HepG2 (cell line): Measurements from ENCODE around the gene ERBB4. TPM values are rescaled to one million over a fixed set of nuclear protein-coding genes. Genes with fewer than 3 reads are reported as not detected.

ENCODE experiments used
- ATAC-seq: fragments of 200-7000 bp; cut with Tn5 transposase; 3 replicates; pipeline ENCODE4 v1.9.1; 2020; ENCODE audit warnings: mild to moderate bottlenecking, moderate library complexity
- BruUV-seq: library from RNA; stranded (reverse); fragments of 400-500 nt; replicated peaks from 2 replicates; lab custom pipeline; 2021; lab: Mats Ljungman, UMichigan
- CTCF ChIA-PET: fragments of 300-600 bp; formaldehyde crosslinking; extraction: SDS; loops from one replicate; lab custom pipeline; 2021; ENCODE audit warnings: low total read pairs, inconsistent platforms, low intra/inter-chr PET ratio; lab: Yijun Ruan, JAX
- POLR2A ChIA-PET: fragments of 350-600 bp; sonication (Branson Sonifier 250); formaldehyde crosslinking; loops from one replicate; lab custom pipeline; 2020; ENCODE audit warnings: antibody characterized with exemption, inconsistent platforms; lab: Yijun Ruan, JAX
- DNase-seq: peaks from one replicate; pipeline ENCODE4 v3.0.0-alpha.2; 2015; ENCODE audit warnings: low spot score
- FAIRE-seq: peaks from 3 replicates; lab custom pipeline; 2011; peaks lifted over from hg19 to GRCh38; lab: Jason Lieb, UNC
- H2AFZ ChIP-seq: one replicate; pipeline ENCODE4 v1.6.1; 2011; ENCODE audit warnings: low read length, inconsistent platforms
- H3K27ac ChIP-seq: fragments of 300-600 bp; 3 replicates; pipeline ENCODE4 v1.8.0; 2011; ENCODE audit warnings: mixed run types, mild to moderate bottlenecking, mixed read lengths, low read length, inconsistent platforms; ENCODE audit not compliant: insufficient read depth; ENCODE audit errors: extremely low read length
- H3K27me3 ChIP-seq, 2 experiments: fragments of 200-600 bp in 1 of 2; 2 replicates in 1 of 2; 3 replicates in 1 of 2; pipeline versions ENCODE4 v1.6.0 to v1.8.0; 2011; ENCODE audit warnings: low read length in 2 of 2, mild to moderate bottlenecking in 2 of 2, moderate library complexity in 2 of 2, inconsistent platforms in 1 of 2; ENCODE audit not compliant: insufficient read depth in 2 of 2, control insufficient read depth in 1 of 2
- H3K36me3 ChIP-seq, 2 experiments: fragments of 200-600 bp in 1 of 2; replicated peaks in 1 of 2; 2 replicates in 1 of 2; 3 replicates in 1 of 2; pipeline versions ENCODE4 v1.5.1 to v1.8.0; 2011; ENCODE audit warnings: low read length in 2 of 2, inconsistent platforms in 1 of 2; ENCODE audit not compliant: insufficient read depth in 2 of 2, control insufficient read depth in 1 of 2
- H3K4me1 ChIP-seq: 2 replicates; pipeline ENCODE4 v1.5.1; 2012; ENCODE audit warnings: low read length, inconsistent platforms; ENCODE audit not compliant: insufficient read depth
- H3K4me2 ChIP-seq: 2 replicates; pipeline ENCODE4 v1.6.0; 2011; ENCODE audit warnings: low read depth, low read length, inconsistent platforms
- H3K4me3 ChIP-seq, 3 experiments: fragments of 200-600 bp in 1 of 3; sonication (generic), shearing (Covaris generic) in 1 of 3; replicated peaks in 1 of 3; 2 replicates each; pipeline ENCODE4 v1.5.1; 2011 to 2016; ENCODE audit warnings: low read length in 3 of 3, inconsistent platforms in 2 of 3, low read depth in 2 of 3, mild to moderate bottlenecking in 2 of 3, control low read depth in 1 of 3, mixed read lengths in 1 of 3; ENCODE audit not compliant: insufficient read depth in 1 of 3
- H3K79me2 ChIP-seq: one replicate; pipeline ENCODE4 v1.6.1; 2011; ENCODE audit warnings: low read length, inconsistent platforms; ENCODE audit not compliant: insufficient read depth
- H3K9ac ChIP-seq: 2 replicates; pipeline ENCODE4 v1.6.0; 2011; ENCODE audit warnings: mild to moderate bottlenecking, low read depth, low read length, inconsistent platforms; ENCODE audit not compliant: insufficient read depth
- H3K9me3 ChIP-seq: 2 replicates; pipeline ENCODE4 v1.5.1; 2012; ENCODE audit warnings: mild to moderate bottlenecking, low read length
- H4K20me1 ChIP-seq: 2 replicates; pipeline ENCODE4 v1.6.0; 2011; ENCODE audit warnings: inconsistent platforms, mild to moderate bottlenecking, low read length, moderate library complexity; ENCODE audit not compliant: insufficient read depth
- EHMT2 ChIP-seq: fragments of 200-600 bp; sonication (generic); IDR thresholded peaks from 2 replicates; pipeline ENCODE4 v1.7.0; 2017; ENCODE audit warnings: antibody characterized with exemption, low read depth, low read length, borderline replicate concordance
- IRF9 ChIP-seq: sonication (generic); formaldehyde crosslinking; IDR thresholded peaks from 2 replicates; pipeline ENCODE4 v1.8.0; 2022; ENCODE audit warnings: missing genetic modification reagents, mild to moderate bottlenecking, borderline replicate concordance
- MAFF ChIP-seq: IDR thresholded peaks from 2 replicates; pipeline ENCODE4 v1.6.1; 2011; ENCODE audit warnings: low read depth, low read length, improper control_type of control experiment
- MAFK ChIP-seq, 2 experiments: IDR thresholded peaks in 1 of 2; conservative IDR thresholded peaks in 1 of 2; 2 replicates each; pipeline ENCODE4 v1.6.1; 2011; ENCODE audit warnings: improper control_type of control experiment in 2 of 2, low read length in 2 of 2
- MIER2 ChIP-seq: IDR thresholded peaks from 2 replicates; pipeline ENCODE4 v1.6.1; 2016; ENCODE audit warnings: missing biosample characterization, missing genetic modification reagents
- NFRKB ChIP-seq: fragments of 450-650 bp; IDR thresholded peaks from 2 replicates; pipeline ENCODE4 v1.6.1; 2017
- NFYB ChIP-seq: sonication (generic); formaldehyde crosslinking; IDR thresholded peaks from 2 replicates; pipeline ENCODE4 v1.4.0; 2020; ENCODE audit warnings: missing genetic modification reagents
- PLSCR1 ChIP-seq: sonication (generic); formaldehyde crosslinking; IDR thresholded peaks from 2 replicates; pipeline ENCODE4 v1.5.0; 2020; ENCODE audit warnings: missing genetic modification reagents, mild to moderate bottlenecking, borderline replicate concordance
- ZNF17 ChIP-seq: sonication (generic); formaldehyde crosslinking; IDR thresholded peaks from 2 replicates; pipeline ENCODE4 v1.5.0; 2020; ENCODE audit warnings: mild to moderate bottlenecking, missing genetic modification reagents
- ZNF180 ChIP-seq: sonication (generic); formaldehyde crosslinking; IDR thresholded peaks from 2 replicates; pipeline ENCODE4 v1.4.0; 2020; ENCODE audit warnings: low read depth, missing genetic modification reagents, borderline replicate concordance
- ZNF260 ChIP-seq: sonication (generic); formaldehyde crosslinking; IDR thresholded peaks from 2 replicates; pipeline ENCODE4 v1.4.0; 2020; ENCODE audit warnings: missing genetic modification reagents, low read depth, mild to moderate bottlenecking, borderline replicate concordance
- ZNF703 ChIP-seq: sonication (generic); formaldehyde crosslinking; IDR thresholded peaks from 2 replicates; pipeline ENCODE4 v1.5.1; 2020; ENCODE audit warnings: missing genetic modification reagents, mild to moderate bottlenecking, moderate library complexity, borderline replicate concordance
- WGBS: methylation state at CpG from one replicate; pipeline ENCODE4 v1.1.6; 2017; ENCODE audit warnings: low lambda C conversion rate; 5-methylcytosine and 5-hydroxymethylcytosine counted together
- in situ Hi-C: cut with HindIII; loops from 2 replicates; pipeline ENCODE4 v1.10.0; 2017; ENCODE audit warnings: low pct_unique_long_range_greater_than_20kb; ENCODE audit not compliant: extremely low pct_ligation_motif_present
- intact Hi-C: fragments of 100-400 bp; cut with micrococcal nuclease; formaldehyde crosslinking; loops from one replicate; pipeline ENCODE4 v1.10.0; 2022; ENCODE audit not compliant: unreplicated experiment
- polyA plus RNA-seq, 8 experiments: library from polyadenylated mRNA; depleted of rRNA in 3 of 8; stranded (reverse) in 7 of 8; unstranded in 1 of 8; fragments of >200 nt; fragmentation: Illumina TruSeq in 4 of 8; extraction: Trizol in 4 of 8; gene quantifications; 2 replicates each; pipeline versions ENCODE4 v1.2.1 to v1.2.3, GENCODE V29; 2011 to 2016; ENCODE audit warnings: low read depth in 4 of 8, missing spikeins in 1 of 8, mixed read lengths in 1 of 8; ENCODE audit not compliant: insufficient read depth in 1 of 8
- total RNA-seq, 5 experiments: library from RNA; depleted of rRNA; stranded (reverse); fragments of >200 nt; fragmentation: Illumina TruSeq; extraction: Trizol; gene quantifications; 2 replicates each; pipeline ENCODE4 v1.2.3, GENCODE V29; 2016; ENCODE audit warnings: low read depth in 1 of 5

The ERBB4 gene
- total and polyA plus RNA-seq, 2 of the 13 experiments (the other 11 are each of a cell fraction or from before 2014, with no cell fraction given): not detected

- Histone ChIP-seq H2AFZ (no peak overlapping the region), H3K4me2 (no peak overlapping the region), H4K20me1 (no peaks in the 10 kb centered on the region), H3K9me3 (no peaks in the 10 kb centered on the region), H3K27me3 (no peaks in the 10 kb centered on the region; a peak in 1 of 5 replicates), H3K4me1 (no peaks in the 10 kb centered on the region), H3K9ac (no peak overlapping the region), H3K36me3 (no peaks in the 10 kb centered on the region), H3K79me2 (no peaks in the 10 kb centered on the region), H3K4me3 (no peak overlapping the region), H3K27ac (no peak overlapping the region)
- in situ Hi-C loops: no loop called here
- CTCF ChIA-PET: no interaction called here
- FAIRE-seq: no peak
- BruUV-seq: no TSS peak
- no peak for ATAC-seq
- WGBS: 2% methylated on average over 1 of the region's 1 CpG
- intact Hi-C loops: no loop called here
- TF ChIP-seq ZNF260 (CRISPR knock-in tag) (no peak), MAFK (conservative IDR thresholded peaks at IDR 0.05 in 1 of 2, IDR thresholded peaks at IDR 0.05 in 1 of 2; ENCODE audit: low read length in 2 of 2) (peak; percentile 23 to 76; a peak in 2 of 4 replicates), MAFF (peak; percentile 57; the same call in 1 of the 2 replicates)
- no peak for DNase-seq
- POLR2A ChIA-PET: no interaction called here
These were observed 553.2 kb downstream of the ERBB4 start for GRCh38 chr2:211985393-211985792.

GRCh38 chr2:211982162-211982561 lies 556.4 kb downstream of the ERBB4 start:
- intact Hi-C loops: no loop called here
- Histone ChIP-seq H2AFZ (no peak overlapping the region), H4K20me1 (no peaks in the 10 kb centered on the region), H3K27me3 (no peaks in the 10 kb centered on the region), H3K9me3 (no peaks in the 10 kb centered on the region), H3K36me3 (no peaks in the 10 kb centered on the region), H3K27ac (no peak overlapping the region), H3K4me2 (no peak overlapping the region), H3K4me1 (no peaks in the 10 kb centered on the region), H3K4me3 (no peak overlapping the region), H3K9ac (no peak overlapping the region), H3K79me2 (no peaks in the 10 kb centered on the region)
- DNase-seq (no peak), FAIRE-seq (no peak), ATAC-seq (no peak)
- in situ Hi-C loops: no loop called here
- ChIA-PET CTCF (no interaction called here), POLR2A (no interaction called here)
- no TSS peak for BruUV-seq
- 15% methylated on average over 2 of the region's 2 CpGs for WGBS
- no peak for TF ChIP-seq EHMT2
- no peak for TF ChIP-seq ZNF17 (CRISPR knock-in tag)
- TF ChIP-seq NFYB (CRISPR knock-in tag): no peak
- no peak for TF ChIP-seq NFRKB
- no peak for TF ChIP-seq IRF9 (CRISPR knock-in tag)
- TF ChIP-seq MIER2 (CRISPR knock-in tag): no peak
- no peak for TF ChIP-seq ZNF703 (CRISPR knock-in tag)
- TF ChIP-seq ZNF180 (CRISPR knock-in tag): no peak
- TF ChIP-seq PLSCR1: no peak
